ENCODE measurements around the gene TENM3.

- no peak for TF ChIP-seq CTCF (conservative IDR thresholded peaks at IDR 0.05)
- TF ChIP-seq ZFX (IDR thresholded peaks at IDR 0.05): no peak
These were observed 71.3 kb downstream of the TENM3 start for GRCh38 chr4:182314537-182314936.

All from C4-2B (cell line).